ENCODE results near the gene OR4F15.

GRCh38 chr15:101811902-101812301 is at the start of gene OR4F15:
- TF ChIP-seq CTCF (IDR thresholded peaks at IDR 0.05; ENCODE audit: control extremely low read depth in 1 of 3, insufficient read depth in 1 of 3, low read depth in 1 of 3, low read length in 3 of 3) (no peak), CREB1 (IDR thresholded peaks at IDR 0.05) (no peak), JUN (IDR thresholded peaks at IDR 0.05; ENCODE audit: low read depth, low read length) (no peak), YY1 (IDR thresholded peaks at IDR 0.05; ENCODE audit: low read depth, low read length) (no peak), POLR2A (IDR thresholded peaks at IDR 0.05; ENCODE audit: control extremely low read depth in 1 of 2, low read depth in 2 of 2, low read length in 2 of 2) (no peak), SIN3A (conservative IDR thresholded peaks at IDR 0.05 in 1 of 2, IDR thresholded peaks at IDR 0.05 in 1 of 2; ENCODE audit: low read depth in 1 of 2, low read length in 2 of 2) (no peak), KDM5A (IDR thresholded peaks at IDR 0.05; ENCODE audit: low read length) (no peak), POLR2AphosphoS5 (IDR thresholded peaks at IDR 0.05; ENCODE audit: low read depth, low read length) (no peak), ATF2 (IDR thresholded peaks at IDR 0.05; ENCODE audit: low read length) (no peak)
